T-helper 2 cell (primary cell): ENCODE measurements around the gene C18orf63.
A peak's percentile ranks its signal among the peaks of the same experiment; 100 is the strongest.
"Not testable (repeated sequence)": the region's sequence is repeated elsewhere in the genome, so short reads cannot be mapped to it uniquely, and the experiment has no call there.

ENCODE experiments used
- DNase-seq, 5 experiments: peaks; one replicate each; pipeline versions ENCODE4 v3.0.0 to v3.0.0-alpha.2; 2012 to 2022
- total RNA-seq, 2 donors: gene quantifications; one replicate each; lab custom pipeline; 2026; lab: John Stamatoyannopoulos, UW

C18orf63 gene
- total RNA-seq: 0 reads per million in 2 donors

- DNase-seq: no peak
Measured at GRCh38 chr18:74315464-74316256, at the start of gene C18orf63. Gene C18orf63 (plus strand): TSS chr18:74315839. CDS start chr18:74317866, 2,027 bp downstream.

GRCh38 chr18:74266161-74266560 is 49.5 kb upstream of the C18orf63 start:
- DNase-seq: no peak

- no peak for DNase-seq
Measured at GRCh38 chr18:74268175-74268574, 47.5 kb upstream of the C18orf63 start.

- no peak for DNase-seq
Measured at GRCh38 chr18:74268933-74269620, 46.6 kb upstream of the C18orf63 start.

GRCh38 chr18:74271635-74272034 is 44.0 kb upstream of the C18orf63 start:
- DNase-seq: no peak

GRCh38 chr18:74273394-74273793 is 42.2 kb upstream of the C18orf63 start:
- no peak for DNase-seq

GRCh38 chr18:74274700-74275099 is 40.9 kb upstream of the C18orf63 start:
- DNase-seq: no peak

GRCh38 chr18:74275736-74276135 is 39.9 kb upstream of the C18orf63 start:
- DNase-seq: no peak

GRCh38 chr18:74276609-74277008 is 39.0 kb upstream of the C18orf63 start:
- no peak for DNase-seq

- DNase-seq: no peak
Measured at GRCh38 chr18:74277296-74277695, 38.3 kb upstream of the C18orf63 start.

GRCh38 chr18:74278058-74278457 is 37.6 kb upstream of the C18orf63 start:
- no peak for DNase-seq

- no peak for DNase-seq
Measured at GRCh38 chr18:74278983-74279382, 36.7 kb upstream of the C18orf63 start.

GRCh38 chr18:74281011-74281979 is 34.3 kb upstream of the C18orf63 start:
- no peak for DNase-seq

GRCh38 chr18:74281980-74282754 is 33.5 kb upstream of the C18orf63 start:
- no peak for DNase-seq

- peak in 1 of 5 experiments; percentile 18 for DNase-seq
Measured at GRCh38 chr18:74282755-74283554, 32.7 kb upstream of the C18orf63 start.

GRCh38 chr18:74283646-74284045 is 32.0 kb upstream of the C18orf63 start:
- DNase-seq: no peak

- DNase-seq: no peak
Measured at GRCh38 chr18:74284191-74284979, 31.3 kb upstream of the C18orf63 start.

GRCh38 chr18:74284980-74285355 is 30.7 kb upstream of the C18orf63 start:
- no peak for DNase-seq

- DNase-seq: not testable (repeated sequence)
Measured at GRCh38 chr18:74285583-74285982, 30.1 kb upstream of the C18orf63 start.
